COLO668 (cell line): ENCODE data around the gene IL12RB1.

Experiments
- DNase-seq: peaks from one replicate; lab custom pipeline; 2025; ENCODE audit not compliant: unreplicated experiment; lab: John Stamatoyannopoulos, UW

Gene IL12RB1

GRCh38 chr19:18010149-18010548, 76.6 kb downstream of the IL12RB1 start:
- no peak for DNase-seq

- no peak for DNase-seq
These were observed 77.2 kb downstream of the IL12RB1 start for GRCh38 chr19:18009412-18010066.
